ENCODE results near the gene RELN. TPM values are rescaled to one million over a fixed set of nuclear protein-coding genes. Genes with fewer than 3 reads are reported as not detected.
"Not testable (repeated sequence)": the region's sequence is repeated elsewhere in the genome, so short reads cannot be mapped to it uniquely, and the experiment has no call there.

The RELN gene
- total and polyA plus RNA-seq, 12 donors = 0.22 to 1.9 (median 0.93) TPM

DNA sequence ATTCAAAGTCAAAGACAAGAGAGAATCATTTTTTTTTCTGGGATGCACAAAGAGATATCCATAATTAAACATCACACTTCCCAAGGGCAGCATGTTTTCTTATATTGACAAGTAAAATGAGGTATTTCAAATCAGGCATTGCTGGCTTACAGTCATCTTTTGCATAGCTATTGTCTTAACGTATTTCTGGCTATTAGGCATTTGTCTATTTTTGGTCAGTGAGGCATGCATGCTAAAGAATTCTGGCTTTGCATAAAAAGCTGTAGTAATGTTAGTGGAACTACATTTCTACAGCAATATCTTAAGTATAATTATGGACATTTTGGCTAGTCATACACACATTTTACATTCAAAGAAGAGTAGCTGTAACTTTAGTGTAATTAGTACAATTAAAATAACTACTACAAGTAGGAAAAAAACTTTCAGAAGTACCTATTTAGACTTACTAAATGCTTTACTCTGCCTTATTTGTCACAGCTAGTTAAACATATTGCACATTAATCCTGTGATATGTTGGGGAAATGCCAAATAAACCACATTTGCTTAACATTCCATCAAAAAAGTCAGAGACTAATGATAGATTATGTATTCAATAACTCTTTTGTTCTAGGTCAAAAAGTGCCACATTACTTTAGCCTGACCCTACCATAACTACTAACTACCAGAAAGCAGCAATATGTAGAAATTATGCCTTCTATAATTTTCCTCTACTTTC, 76.4 kb downstream of the RELN start:
- Histone ChIP-seq H3K4me3 (no peak overlapping the region), H3K4me1 (no peaks in the 10 kb centered on the region), H3K27ac (no peak overlapping the region), H3K9me3 (no peaks in the 10 kb centered on the region), H3K36me3 (no peaks in the 10 kb centered on the region), H3K27me3 (no peaks in the 10 kb centered on the region)
- intact Hi-C loops (cut with DNase I) = no loop called here
- no peak for TF ChIP-seq CTCF (IDR thresholded peaks at IDR 0.05)
- DNase-seq (no peak), ATAC-seq (no peak)
- WGBS, 2 donors = 36 to 39% methylated on average over 1 of the region's 1 CpG

GRCh38 chr7:103911015-103911414, 78.4 kb downstream of the RELN start:
- H3K4me1 ChIP-seq; H3K36me3 ChIP-seq; H3K27me3 ChIP-seq; H3K27ac ChIP-seq; ATAC-seq; H3K9me3 ChIP-seq; intact Hi-C loops (cut with DNase I); DNase-seq; H3K4me3 ChIP-seq: not testable (repeated sequence)
- WGBS, 2 donors = 88 to 94% methylated on average over 1 of the region's 1 CpG

DNA sequence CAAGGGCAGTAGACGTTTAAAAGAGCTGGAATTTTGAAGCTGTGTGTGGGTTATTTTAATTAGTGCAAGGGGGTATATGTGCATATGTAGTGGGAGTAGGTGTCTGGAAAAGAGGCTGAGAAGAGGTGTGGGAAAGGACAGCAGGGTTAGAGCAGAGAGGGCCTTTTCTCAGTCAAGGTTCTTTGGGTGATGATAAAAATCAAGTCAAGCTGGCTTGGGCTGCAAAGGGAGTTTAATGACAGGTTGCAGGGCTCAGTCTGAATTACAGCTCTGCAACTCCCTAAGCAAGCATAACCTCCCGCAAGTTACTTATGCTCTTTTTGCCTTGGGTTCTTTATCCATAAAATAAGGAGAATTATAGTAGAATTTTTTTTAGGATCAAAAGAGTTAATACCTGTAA, 83.5 kb downstream of the RELN start:
- Histone ChIP-seq H3K27ac (no peak overlapping the region), H3K36me3 (no peaks in the 10 kb centered on the region), H3K9me3 (no peaks in the 10 kb centered on the region), H3K27me3 (no peaks in the 10 kb centered on the region), H3K4me1 (no peaks in the 10 kb centered on the region), H3K4me3 (no peak overlapping the region)
- 61 to 63% methylated on average over 2 of the region's 2 CpGs for WGBS, 2 donors
- no peak for DNase-seq
- intact Hi-C loops (cut with DNase I) = no loop called here
- TF ChIP-seq CTCF (IDR thresholded peaks at IDR 0.05) = no peak
- no peak for ATAC-seq

DNA sequence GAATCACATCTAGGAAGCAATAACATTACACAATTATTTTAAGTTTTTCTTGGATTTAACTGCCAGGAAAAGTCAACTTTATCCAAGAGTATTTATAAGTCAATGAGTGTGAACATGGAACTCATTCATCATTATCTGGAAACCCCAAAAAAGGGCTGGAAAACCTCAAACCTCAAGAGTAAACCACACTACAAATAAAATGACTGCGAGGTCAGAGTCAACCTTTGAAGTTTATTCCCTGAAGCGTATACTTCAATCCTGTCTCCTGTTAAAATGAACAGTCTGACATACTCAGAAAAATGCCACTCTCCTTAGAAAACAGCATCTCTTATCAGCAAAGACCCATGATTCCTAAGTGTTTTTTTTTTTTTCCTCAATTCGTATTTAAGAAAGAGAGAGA, 86.5 kb downstream of the RELN start:
- intact Hi-C loops (cut with DNase I) = no loop called here
- no peaks in the 10 kb centered on the region for H3K9me3 ChIP-seq
- DNase-seq = no peak
- H3K4me1 ChIP-seq = no peaks in the 10 kb centered on the region
- no peak overlapping the region for H3K4me3 ChIP-seq
- TF ChIP-seq CTCF (IDR thresholded peaks at IDR 0.05) = no peak
- no peaks in the 10 kb centered on the region for H3K27me3 ChIP-seq
- no peak overlapping the region for H3K27ac ChIP-seq
- WGBS, 2 donors = 19 to 33% methylated on average over 3 of the region's 3 CpGs
- no peak for ATAC-seq
- no peaks in the 10 kb centered on the region for H3K36me3 ChIP-seq

DNA sequence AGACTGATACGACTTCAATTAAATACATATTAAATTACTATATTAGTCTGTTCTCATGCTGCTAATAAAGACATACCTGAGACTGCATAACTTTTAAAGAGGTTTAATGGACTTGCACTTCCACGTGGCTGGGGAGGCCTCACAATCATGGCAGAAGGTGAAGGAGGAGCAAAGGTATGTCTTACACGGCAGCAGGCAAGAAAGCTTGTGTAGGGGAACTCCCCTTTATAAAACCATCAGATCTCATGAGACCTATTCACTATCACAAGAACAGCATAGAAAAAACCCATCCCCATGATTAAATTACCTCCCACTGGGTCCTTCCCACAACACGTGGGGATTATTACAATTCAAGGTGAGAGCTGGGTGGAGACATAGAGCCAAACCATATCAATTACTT, 92.6 kb downstream of the RELN start:
- H3K27ac ChIP-seq; intact Hi-C loops (cut with DNase I): not testable (repeated sequence)

More for the DNA sequence above, 92.6 kb downstream of the RELN start:
- not testable (repeated sequence) for H3K27me3 ChIP-seq, H3K4me3 ChIP-seq, ATAC-seq, DNase-seq, H3K36me3 ChIP-seq, H3K4me1 ChIP-seq, H3K9me3 ChIP-seq
- whole genome bisulfite sequencing, 2 donors = 77 to 81% methylated on average over 4 of the region's 4 CpGs
